Kidney (tissue), 14 donors: ENCODE data around the gene OR2T34. TPM values are rescaled to one million over a fixed set of nuclear protein-coding genes. Genes with fewer than 3 reads are reported as not detected.

Source experiments
- DNase-seq, 5 donors: peaks; one replicate each; pipeline ENCODE4 v3.0.0-alpha.2; 2013 to 2020
- FAIRE-seq: peaks from 2 replicates; lab custom pipeline; 2012; peaks lifted over from hg19 to GRCh38; lab: Jason Lieb, UNC
- H3K27ac ChIP-seq, 2 donors: one replicate each; pipeline ENCODE4 v1.7.0; 2013; ENCODE audit warnings: low read depth in 2 of 2, low read length in 2 of 2, inconsistent platforms in 1 of 2
- H3K27me3 ChIP-seq: one replicate; pipeline ENCODE4 v1.7.1; 2013; ENCODE audit warnings: low read length, inconsistent platforms; ENCODE audit not compliant: control insufficient read depth, insufficient read depth
- H3K36me3 ChIP-seq, 3 donors: one replicate each; pipeline versions ENCODE4 v1.7.0 to v1.7.1; 2013; ENCODE audit warnings: low read length in 3 of 3, control low read depth in 1 of 3, inconsistent platforms in 1 of 3; ENCODE audit not compliant: insufficient read depth in 3 of 3, control insufficient read depth in 2 of 3
- H3K4me1 ChIP-seq, 3 donors: one replicate each; pipeline versions ENCODE4 v1.7.0 to v1.7.1; 2013; ENCODE audit warnings: low read length in 3 of 3, inconsistent platforms in 1 of 3, low read depth in 1 of 3; ENCODE audit not compliant: control insufficient read depth in 2 of 3, insufficient read depth in 2 of 3
- H3K4me3 ChIP-seq, 3 donors: one replicate each; pipeline versions ENCODE4 v1.7.0 to v1.8.1; 2013; ENCODE audit warnings: low read length in 3 of 3, control low read depth in 1 of 3, inconsistent platforms in 1 of 3
- H3K9ac ChIP-seq, 3 donors: one replicate each; pipeline versions ENCODE4 v1.7.0 to v1.7.1; 2013; ENCODE audit warnings: low read length in 3 of 3, control low read depth in 1 of 3, inconsistent platforms in 1 of 3
- H3K9me3 ChIP-seq, 3 donors: one replicate each; pipeline versions ENCODE4 v1.7.0 to v1.7.1; 2013; ENCODE audit warnings: low read length in 3 of 3, control low read depth in 1 of 3, inconsistent platforms in 1 of 3; ENCODE audit not compliant: control insufficient read depth in 2 of 3, insufficient read depth in 1 of 3
- CTCF ChIP-seq: IDR thresholded peaks from 3 replicates; pipeline ENCODE4 v1.5.1; 2012; ENCODE audit warnings: mild to moderate bottlenecking, moderate library complexity, borderline replicate concordance; ENCODE audit not compliant: insufficient read depth; ENCODE audit errors: extremely low read depth
- intact Hi-C: fragments of 100-400 bp; cut with DNase I; formaldehyde crosslinking; loops from one replicate; pipeline ENCODE4 v1.11.1; 2022
- polyA plus RNA-seq: library from polyadenylated mRNA; stranded (reverse); fragments of 350-450 nt; fragmentation: Illumina TruSeq; extraction: RNeasy Lipid Tissue Mini Kit (QIAGEN cat#74804); gene quantifications from one replicate; pipeline ENCODE4 v1.2.3, GENCODE V29; 2014; ENCODE audit warnings: low read depth, low replicate concordance; ENCODE audit not compliant: insufficient read depth
- total RNA-seq: library from RNA; stranded (reverse); fragmentation: NEBNext Ultra II Directional; extraction: Animal tissue kit (Norgen Biotek cat#: 25700); gene quantifications from one replicate; pipeline ENCODE4 v1.2.1, GENCODE V29; 2021
- donor health status: control.
- donor health status: control.
- donor health status: control.
- donor health status: control.
- donor health status: control.
- donor health status: DM: yes; HTN: yes; CAD: no.
- donor health status: Normal renal cell carcinoma (clear cell type).

Gene OR2T34
- total and polyA plus RNA-seq, 2 donors from 2014 or later, result not detected

- intact Hi-C loops, result no loop called here
- no peak for TF ChIP-seq CTCF
- Histone ChIP-seq H3K27me3 (no peaks in the 10 kb centered on the region), H3K9ac (no peak overlapping the region), H3K36me3 (no peaks in the 10 kb centered on the region), H3K27ac (no peak overlapping the region), H3K4me3 (no peak overlapping the region), H3K4me1 (no peaks in the 10 kb centered on the region), H3K9me3 (no peaks in the 10 kb centered on the region)
- FAIRE-seq, result no peak
- no peak for DNase-seq
Measured at GRCh38 chr1:248592655-248593054, 18.1 kb upstream of the OR2T34 start.

- intact Hi-C loops, result no loop called here
- Histone ChIP-seq H3K27ac (no peak overlapping the region), H3K4me1 (no peaks in the 10 kb centered on the region), H3K27me3 (no peaks in the 10 kb centered on the region), H3K9ac (no peak overlapping the region), H3K9me3 (no peaks in the 10 kb centered on the region), H3K36me3 (no peaks in the 10 kb centered on the region), H3K4me3 (no peak overlapping the region)
- FAIRE-seq (no peak), DNase-seq (no peak)
- no peak for TF ChIP-seq CTCF
Measured at GRCh38 chr1:248590055-248590454, 15.5 kb upstream of the OR2T34 start.

GRCh38 chr1:248589334-248589733 is 14.8 kb upstream of the OR2T34 start:
- FAIRE-seq (no peak), DNase-seq (no peak)
- no peak for TF ChIP-seq CTCF
- H3K27ac ChIP-seq, result no peak overlapping the region
- no peaks in the 10 kb centered on the region for H3K9me3 ChIP-seq
- intact Hi-C loops, result no loop called here
- H3K9ac ChIP-seq, result no peak overlapping the region
- H3K27me3 ChIP-seq, result no peaks in the 10 kb centered on the region
- no peaks in the 10 kb centered on the region for H3K36me3 ChIP-seq
- no peaks in the 10 kb centered on the region for H3K4me1 ChIP-seq
- no peak overlapping the region for H3K4me3 ChIP-seq

- DNase-seq (no peak), FAIRE-seq (no peak)
- no peaks in the 10 kb centered on the region for H3K4me1 ChIP-seq
Measured at GRCh38 chr1:248585266-248585665, 10.7 kb upstream of the OR2T34 start.

More at GRCh38 chr1:248585266-248585665, 10.7 kb upstream of the OR2T34 start:
- Histone ChIP-seq H3K9ac (no peak overlapping the region), H3K27ac (no peak overlapping the region), H3K36me3 (no peaks in the 10 kb centered on the region), H3K9me3 (no peaks in the 10 kb centered on the region), H3K27me3 (no peaks in the 10 kb centered on the region), H3K4me3 (no peak overlapping the region)
- intact Hi-C loops, result no loop called here
- TF ChIP-seq CTCF, result no peak
